A673 (cell line): ENCODE results near the gene KRTAP5-1. TPM values are rescaled to one million over a fixed set of nuclear protein-coding genes. Genes with fewer than 3 reads are reported as not detected.

Experiments
- BruUV-seq: library from RNA; stranded (reverse); fragments of 400-500 nt; replicated peaks from 2 replicates; lab custom pipeline; 2021; lab: Mats Ljungman, UMichigan
- CTCF ChIA-PET: fragments of 300-600 bp; sonication (Branson Sonifier 250); formaldehyde crosslinking; loops from one replicate; lab custom pipeline; 2022; ENCODE audit warnings: antibody characterized with exemption; lab: Charles Lee
- POLR2A ChIA-PET: fragments of 300-600 bp; sonication (Branson Sonifier 250); formaldehyde crosslinking; loops from one replicate; lab custom pipeline; 2022; ENCODE audit warnings: antibody characterized with exemption; ENCODE audit not compliant: low non-redundant PET; lab: Charles Lee
- DNase-seq: peaks from one replicate; pipeline ENCODE4 v3.0.0-alpha.2; 2015; ENCODE audit warnings: low spot score
- H3K27ac ChIP-seq: fragments of 200-600 bp; sonication (generic); 2 replicates; pipeline ENCODE4 v1.5.1; 2016; ENCODE audit warnings: mixed run types, low read depth, mild to moderate bottlenecking, mixed read lengths, antibody characterized with exemption, low read length; ENCODE audit not compliant: poor library complexity, severe bottlenecking
- H3K27me3 ChIP-seq: fragments of 200-600 bp; sonication (generic); replicated peaks from 2 replicates; pipeline ENCODE4 v1.6.1; 2017; ENCODE audit warnings: mixed run types, low read depth, mild to moderate bottlenecking, mixed read lengths, antibody characterized with exemption, low read length; ENCODE audit not compliant: insufficient read depth, poor library complexity
- H3K36me3 ChIP-seq: fragments of 200-600 bp; sonication (generic); 2 replicates; pipeline ENCODE4 v1.6.1; 2016; ENCODE audit warnings: mixed run types, mild to moderate bottlenecking, mixed read lengths, antibody characterized with exemption, low read length; ENCODE audit not compliant: insufficient read depth, poor library complexity, severe bottlenecking
- H3K4me1 ChIP-seq: fragments of 200-600 bp; sonication (generic); 2 replicates; pipeline ENCODE4 v1.6.1; 2017; ENCODE audit warnings: mixed run types, mild to moderate bottlenecking, mixed read lengths, antibody characterized with exemption, low read length; ENCODE audit not compliant: insufficient read depth, poor library complexity, severe bottlenecking
- H3K4me3 ChIP-seq: fragments of 200-600 bp; sonication (generic); 2 replicates; pipeline ENCODE4 v1.5.1; 2016; ENCODE audit warnings: low read depth, mixed run types, mild to moderate bottlenecking, mixed read lengths, low read length; ENCODE audit not compliant: poor library complexity, severe bottlenecking
- H3K9me3 ChIP-seq: fragments of 200-600 bp; sonication (generic); 2 replicates; pipeline ENCODE4 v1.6.1; 2016; ENCODE audit warnings: mixed run types, low read depth, mild to moderate bottlenecking, mixed read lengths, antibody characterized with exemption, low read length; ENCODE audit not compliant: poor library complexity, severe bottlenecking
- EZH2 ChIP-seq: fragments of 200-600 bp; sonication (generic); IDR thresholded peaks from 2 replicates; pipeline ENCODE4 v1.6.1; 2017; ENCODE audit warnings: borderline replicate concordance, low read depth, mild to moderate bottlenecking, mixed read lengths, antibody characterized with exemption, low read length; ENCODE audit not compliant: poor library complexity, severe bottlenecking
- intact Hi-C: fragments of 100-400 bp; cut with micrococcal nuclease; formaldehyde crosslinking; loops from one replicate; pipeline ENCODE4 v1.10.0; 2022; ENCODE audit not compliant: unreplicated experiment
- total RNA-seq: library from RNA; stranded (reverse); gene quantifications from 2 replicates; pipeline ENCODE4 v1.2.3, GENCODE V29; 2021

Gene KRTAP5-1
- total RNA-seq, 1 experiment from 2014 or later: not detected

- peaks cover 6% of the 10 kb centered on the region for H3K4me1 ChIP-seq
- H3K4me3 ChIP-seq: no peak overlapping the region
- POLR2A ChIA-PET: no interaction called here
- H3K9me3 ChIP-seq: no peaks in the 10 kb centered on the region
- CTCF ChIA-PET: no interaction called here
- no peaks in the 10 kb centered on the region for H3K36me3 ChIP-seq
- DNase-seq: no peak
- H3K27ac ChIP-seq: no peak overlapping the region
- no peaks in the 10 kb centered on the region for H3K27me3 ChIP-seq
- TF ChIP-seq EZH2: no peak
- intact Hi-C loops: no loop called here
- no TSS peak for BruUV-seq
Observed at GRCh38 chr11:1534682-1535081, 50.4 kb downstream of the KRTAP5-1 start.

Other genes with a start within 250 kb of the KRTAP5-1 start
- gene BRSK2, start 195.3 kb downstream of the KRTAP5-1 start, total RNA-seq: 2.2 and 3.6 TPM in 2 replicates
- 14.5 and 14.7 TPM in 2 replicates for gene MOB2, start 98.5 kb downstream of the KRTAP5-1 start, total RNA-seq
- 0.70 and 1.9 TPM in 2 replicates for gene DUSP8, start 13.0 kb downstream of the KRTAP5-1 start, total RNA-seq
- not detected in 2 replicates for gene KRTAP5-2, start 13.0 kb upstream of the KRTAP5-1 start, total RNA-seq
- gene KRTAP5-3, start 23.2 kb upstream of the KRTAP5-1 start, total RNA-seq: not detected in 2 replicates
- not detected in 2 replicates for gene KRTAP5-4, start 36.9 kb upstream of the KRTAP5-1 start, total RNA-seq
- not detected in 2 replicates for gene KRTAP5-5, start 44.5 kb upstream of the KRTAP5-1 start, total RNA-seq
- gene KRTAP5-6, start 111.9 kb upstream of the KRTAP5-1 start, total RNA-seq: not detected in 2 replicates
- gene IFITM10, start 165.3 kb upstream of the KRTAP5-1 start, total RNA-seq: 0.24 TPM in 1 of 2 replicates, not detected in the other
- 144 and 159 TPM in 2 replicates for gene CTSD, start 178.6 kb upstream of the KRTAP5-1 start, total RNA-seq
- not detected in 2 replicates for gene SYT8, start 249.7 kb upstream of the KRTAP5-1 start, total RNA-seq